Measurements from ENCODE around the gene PHACTR3.

Gene PHACTR3

GRCh38 chr20:59770270-59770669 lies 165.9 kb downstream of the PHACTR3 start:
- peak; percentile 22 to 39 (median 38) for TF ChIP-seq CTCF (IDR thresholded peaks at IDR 0.05; ENCODE audit: unreplicated experiment in 3 of 3)
- H3K36me3 Mint-ChIP-seq (ENCODE audit: low read depth): no peaks in the 10 kb centered on the region
- peaks cover 5% of the 10 kb centered on the region for H3K4me1 Mint-ChIP-seq
- no peak overlapping the region for H3K27ac Mint-ChIP-seq
- H3K27me3 Mint-ChIP-seq (ENCODE audit: low read depth): peaks cover 46% of the 10 kb centered on the region
- H3K9me3 Mint-ChIP-seq: peaks cover 3% of the 10 kb centered on the region
- no peak overlapping the region for H3K4me3 Mint-ChIP-seq

- TF ChIP-seq CTCF (IDR thresholded peaks at IDR 0.05; ENCODE audit: unreplicated experiment in 3 of 3): no peak
- Mint-ChIP-seq H3K36me3 (ENCODE audit: low read depth) (no peaks in the 10 kb centered on the region), H3K27ac (no peak overlapping the region), H3K27me3 (ENCODE audit: low read depth) (peaks cover 40% of the 10 kb centered on the region), H3K4me3 (no peak overlapping the region), H3K4me1 (peaks cover 5% of the 10 kb centered on the region), H3K9me3 (peaks cover under 1% of the 10 kb centered on the region)
Observed at GRCh38 chr20:59770851-59771250, 166.5 kb downstream of the PHACTR3 start.

GRCh38 chr20:59771506-59772372 lies 167.4 kb downstream of the PHACTR3 start:
- peaks cover 35% of the 10 kb centered on the region for H3K27me3 Mint-ChIP-seq (ENCODE audit: low read depth)
- no peaks in the 10 kb centered on the region for H3K36me3 Mint-ChIP-seq (ENCODE audit: low read depth)
- peaks cover 5% of the 10 kb centered on the region for H3K4me1 Mint-ChIP-seq
- H3K27ac Mint-ChIP-seq: no peak overlapping the region
- no peak overlapping the region for H3K4me3 Mint-ChIP-seq
- no peak for TF ChIP-seq CTCF (IDR thresholded peaks at IDR 0.05; ENCODE audit: unreplicated experiment in 3 of 3)
- H3K9me3 Mint-ChIP-seq: no peaks in the 10 kb centered on the region

- Mint-ChIP-seq H3K36me3 (ENCODE audit: low read depth) (no peaks in the 10 kb centered on the region), H3K9me3 (no peaks in the 10 kb centered on the region), H3K4me3 (no peak overlapping the region), H3K27me3 (ENCODE audit: low read depth) (peaks cover 35% of the 10 kb centered on the region), H3K4me1 (peaks cover 5% of the 10 kb centered on the region), H3K27ac (no peak overlapping the region)
- TF ChIP-seq CTCF (IDR thresholded peaks at IDR 0.05; ENCODE audit: unreplicated experiment in 3 of 3): no peak
Observed at GRCh38 chr20:59772373-59772705, 168.0 kb downstream of the PHACTR3 start.

- TF ChIP-seq CTCF (IDR thresholded peaks at IDR 0.05; ENCODE audit: unreplicated experiment in 3 of 3): no peak
- Mint-ChIP-seq H3K36me3 (ENCODE audit: low read depth) (no peaks in the 10 kb centered on the region), H3K27ac (no peak overlapping the region), H3K4me3 (no peak overlapping the region), H3K4me1 (peaks cover 5% of the 10 kb centered on the region), H3K27me3 (ENCODE audit: low read depth) (peaks cover 42% of the 10 kb centered on the region), H3K9me3 (no peaks in the 10 kb centered on the region)
Observed at GRCh38 chr20:59772931-59773913, 168.9 kb downstream of the PHACTR3 start.
